GM04504 (cell line): Measurements from ENCODE around the gene GPC1.

ENCODE experiments used
- DNase-seq: peaks from one replicate; pipeline ENCODE4 v3.0.0-alpha.2; 2012; ENCODE audit warnings: low read depth

Gene GPC1

GRCh38 chr2:240431661-240432424 lies 3.6 kb upstream of the GPC1 start:
- no peak for DNase-seq

GRCh38 chr2:240432430-240432819 lies 3.0 kb upstream of the GPC1 start:
- DNase-seq = no peak

- DNase-seq = no peak
These were observed 2.4 kb upstream of the GPC1 start for GRCh38 chr2:240432820-240433801.

GRCh38 chr2:240433973-240434727 lies 1.3 kb upstream of the GPC1 start:
- peak; percentile 95 for DNase-seq

GRCh38 chr2:240434728-240435456 lies 571 bp upstream of the GPC1 start:
- DNase-seq = peak; percentile 82

GRCh38 chr2:240435948-240436682 lies 652 bp downstream of the GPC1 start:
- DNase-seq = no peak

GRCh38 chr2:240436683-240437550 lies 1.5 kb downstream of the GPC1 start:
- DNase-seq = no peak

- no peak for DNase-seq
These were observed 2.0 kb downstream of the GPC1 start for GRCh38 chr2:240437551-240437860.

GRCh38 chr2:240437861-240438809 lies 2.7 kb downstream of the GPC1 start:
- peak; percentile 38 for DNase-seq

- no peak for DNase-seq
These were observed 3.6 kb downstream of the GPC1 start for GRCh38 chr2:240438810-240439697.

- DNase-seq = no peak
These were observed 4.3 kb downstream of the GPC1 start for GRCh38 chr2:240439698-240440151.

- no peak for DNase-seq
These were observed 4.8 kb downstream of the GPC1 start for GRCh38 chr2:240440251-240440650.

- no peak for DNase-seq
These were observed 5.3 kb downstream of the GPC1 start for GRCh38 chr2:240440704-240441320.

GRCh38 chr2:240441326-240441992 lies 6.0 kb downstream of the GPC1 start:
- no peak for DNase-seq

- DNase-seq = no peak
These were observed 6.5 kb downstream of the GPC1 start for GRCh38 chr2:240441993-240442411.

GRCh38 chr2:240442891-240443715 lies 7.6 kb downstream of the GPC1 start:
- DNase-seq = no peak
